Gastroesophageal sphincter (tissue), 3 donors: ENCODE data around the gene OR10G3.

Experiments
- CTCF ChIP-seq, 4 experiments: fragments of 200-600 bp in 2 of 4; fragments of 450-650 bp in 2 of 4; sonication (generic) in 1 of 4; IDR thresholded peaks; one replicate each; pipeline ENCODE4 v1.5.1; 2017 to 2019; ENCODE audit warnings: antibody characterized with exemption in 4 of 4, mild to moderate bottlenecking in 2 of 4, moderate library complexity in 2 of 4
- EP300 ChIP-seq: sonication (generic); formaldehyde crosslinking; IDR thresholded peaks from one replicate; pipeline ENCODE4 v1.6.1; 2017; ENCODE audit warnings: antibody characterized with exemption, mild to moderate bottlenecking

DNA sequence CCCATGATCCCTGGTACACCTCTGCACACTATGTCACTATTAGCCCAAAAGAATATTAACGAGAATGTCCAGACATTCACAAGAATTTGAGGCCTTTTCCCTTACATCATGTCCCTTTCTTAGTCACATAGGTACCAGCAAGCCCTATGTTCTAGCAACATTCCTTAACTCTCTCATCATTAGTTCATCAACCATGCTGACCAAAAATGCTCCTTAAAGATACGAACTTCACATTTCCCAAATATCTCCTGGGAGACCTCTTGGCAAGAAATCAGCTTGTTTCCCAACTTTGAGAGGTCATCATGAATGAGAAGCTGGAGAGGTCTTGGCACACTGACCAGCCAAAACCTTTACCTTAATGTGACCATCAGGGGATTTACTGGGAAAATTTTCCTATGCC, 58.4 kb downstream of the OR10G3 start:
- TF ChIP-seq EP300: no peak
- TF ChIP-seq CTCF (IDR thresholded peaks at IDR 0.05): no peak
